SK-N-MC (cell line): ENCODE data around the gene SNX30.

ENCODE experiments used
- FOXP2 ChIP-seq: optimal IDR thresholded peaks from 2 replicates; pipeline ENCODE3; 2011; ENCODE audit warnings: mild to moderate bottlenecking, moderate library complexity; ENCODE audit not compliant: insufficient read depth; ENCODE audit errors: extremely low read length, control extremely low read depth
- POLR2AphosphoS5 ChIP-seq: IDR thresholded peaks from 2 replicates; pipeline ENCODE4 v1.6.1; 2012; ENCODE audit warnings: mild to moderate bottlenecking, low read depth, low read length, borderline replicate concordance

DNA sequence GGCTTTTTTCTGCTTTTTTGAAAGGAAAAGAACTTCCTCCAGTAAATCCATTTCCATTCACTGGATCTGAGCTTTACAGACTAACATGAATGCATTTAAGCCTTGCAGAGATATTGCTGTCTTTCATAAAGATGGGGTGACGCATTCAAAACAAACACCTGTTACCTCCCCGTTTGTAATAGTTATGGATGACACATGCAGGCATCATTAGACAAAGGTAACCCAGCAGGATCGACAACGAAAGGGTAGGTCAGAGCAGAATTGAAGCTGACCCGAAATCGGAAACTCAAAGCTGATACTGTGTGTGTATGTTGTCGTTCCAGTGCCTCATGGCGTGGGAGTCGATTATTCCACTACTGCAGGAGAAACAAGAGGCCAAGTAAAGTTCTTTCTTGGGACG, 117.9 kb downstream of the SNX30 start:
- TF ChIP-seq POLR2AphosphoS5 (no peak), FOXP2 (no peak)
